ENCODE results near the gene DOCK6.
"Not testable (repeated sequence)": the region's sequence is repeated elsewhere in the genome, so short reads cannot be mapped to it uniquely, and the experiment has no call there.

DOCK6 gene

DNA sequence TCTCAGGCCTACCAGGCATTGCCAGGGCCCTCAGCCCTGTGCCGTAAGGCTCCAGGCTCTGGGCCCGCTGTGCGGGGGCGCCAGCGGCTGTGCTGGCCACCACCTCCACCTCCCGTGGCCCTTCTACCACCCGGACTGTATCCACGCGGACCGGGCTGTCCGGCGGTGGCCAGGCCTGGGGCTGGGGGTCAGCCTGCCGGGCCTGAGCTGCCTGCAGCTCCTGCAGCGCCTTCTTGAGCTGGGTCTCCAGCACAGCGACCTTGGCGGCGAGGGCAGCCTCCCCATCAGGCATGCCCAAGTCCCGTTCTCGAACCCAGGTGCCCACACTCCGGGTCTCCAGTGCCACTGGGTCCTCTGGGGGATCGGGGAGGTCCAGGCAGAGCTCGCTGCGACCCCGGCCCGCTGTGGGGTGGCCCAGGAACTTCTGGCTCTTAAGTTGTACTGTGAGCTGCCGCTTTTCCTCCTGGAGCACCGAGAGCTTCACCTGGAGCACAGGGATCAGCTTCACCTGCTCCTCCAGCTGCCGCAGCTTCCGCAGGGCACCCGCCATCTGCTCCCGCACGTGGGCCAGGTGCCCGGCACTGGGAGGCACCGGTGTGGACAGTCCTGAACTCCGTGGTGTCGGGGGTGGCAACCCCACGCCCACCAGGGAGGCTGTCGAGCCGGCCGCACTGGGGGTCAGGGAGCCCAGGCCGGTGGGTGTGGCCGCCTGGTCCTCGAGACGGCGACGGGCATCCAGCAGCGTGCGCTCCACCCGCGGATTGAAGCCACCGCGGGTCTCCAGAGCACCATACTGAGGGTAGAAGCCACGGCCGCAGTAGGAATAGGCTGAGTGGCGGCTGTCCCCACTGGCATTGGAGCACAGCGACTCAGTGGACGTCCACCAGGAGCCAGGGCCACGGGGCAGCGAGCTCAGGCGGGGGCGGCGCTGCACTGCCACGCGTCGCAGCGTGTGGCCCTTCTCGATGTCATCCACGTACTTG is 69.1 kb downstream of the DOCK6 start:
- Histone ChIP-seq H3K9me3 (ENCODE audit: control insufficient read depth in 1 of 2, low read length in 2 of 2) (no peaks in the 10 kb centered on the region), H3K4me3 (ENCODE audit: low read depth in 1 of 2, low read length in 2 of 2) (peak overlapping the region in 1 of 2 donors; percentile 30), H3K27ac (ENCODE audit: low read length) (no peak overlapping the region), H3K27me3 (ENCODE audit: low read depth, low read length) (no peaks in the 10 kb centered on the region), H3K4me1 (ENCODE audit: control insufficient read depth in 1 of 2, insufficient read depth in 2 of 2, low read length in 2 of 2) (peaks cover 7 to 83% of the 10 kb centered on the region in 2 donors), H3K36me3 (ENCODE audit: control insufficient read depth in 1 of 2, insufficient read depth in 2 of 2, low read length in 2 of 2) (peaks cover 0 to 20% of the 10 kb centered on the region in 2 donors)

DNA sequence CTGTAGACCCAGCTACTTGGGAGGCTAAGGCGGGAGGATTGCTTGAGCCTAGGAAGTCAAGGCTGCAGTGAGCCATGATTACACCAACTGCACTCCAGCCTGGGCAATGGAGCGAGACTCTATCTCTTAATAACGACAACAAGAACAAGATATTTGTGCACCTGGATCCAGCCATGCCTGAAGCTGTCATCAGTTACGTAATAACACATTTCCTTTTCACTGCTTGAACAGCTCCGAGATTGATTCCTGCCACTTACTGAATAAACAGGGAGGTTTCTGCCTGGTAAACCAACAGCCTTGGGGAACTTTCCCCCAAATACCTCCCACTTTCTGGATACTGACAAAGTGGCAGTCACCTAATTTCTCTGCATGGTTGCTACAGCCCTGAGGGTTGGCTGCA is 70.4 kb downstream of the DOCK6 start:
- peak overlapping the region in 1 of 2 donors; percentile 5 for H3K4me3 ChIP-seq (ENCODE audit: low read depth in 1 of 2, low read length in 2 of 2)
- no peaks in the 10 kb centered on the region for H3K9me3 ChIP-seq (ENCODE audit: control insufficient read depth in 1 of 2, low read length in 2 of 2)
- H3K27me3 ChIP-seq (ENCODE audit: low read depth, low read length): no peaks in the 10 kb centered on the region
- peaks cover 0 to 28% of the 10 kb centered on the region in 2 donors for H3K36me3 ChIP-seq (ENCODE audit: control insufficient read depth in 1 of 2, insufficient read depth in 2 of 2, low read length in 2 of 2)
- H3K27ac ChIP-seq (ENCODE audit: low read length): peak overlapping the region; percentile 40
- H3K4me1 ChIP-seq (ENCODE audit: control insufficient read depth in 1 of 2, insufficient read depth in 2 of 2, low read length in 2 of 2): peaks cover 7 to 89% of the 10 kb centered on the region in 2 donors

DNA sequence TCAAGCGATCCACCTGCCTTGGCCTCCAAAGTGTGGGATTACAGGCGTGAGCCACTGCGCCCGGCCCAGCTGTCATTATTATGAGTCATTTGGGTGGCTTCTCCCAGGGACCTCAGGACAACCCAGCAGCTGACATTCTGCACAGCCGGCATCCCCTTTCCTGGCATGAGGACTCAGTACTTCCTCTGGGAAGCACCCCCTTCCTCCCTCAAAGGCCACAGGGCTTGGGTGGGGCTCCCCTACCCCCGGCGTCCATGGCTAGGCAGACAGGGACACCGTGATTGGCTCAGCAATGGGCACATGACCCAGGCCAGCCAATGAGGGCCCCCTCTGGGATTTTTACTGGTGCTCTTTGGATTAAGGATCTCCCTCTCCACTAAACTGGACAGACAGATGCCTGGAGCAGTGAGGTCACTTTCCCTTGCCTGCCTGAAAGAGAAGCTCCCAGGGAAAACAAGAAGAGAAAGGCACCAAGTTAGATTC is 71.0 kb downstream of the DOCK6 start:
- no peaks in the 10 kb centered on the region for H3K9me3 ChIP-seq (ENCODE audit: control insufficient read depth in 1 of 2, low read length in 2 of 2)
- peaks cover 7 to 87% of the 10 kb centered on the region in 2 donors for H3K4me1 ChIP-seq (ENCODE audit: control insufficient read depth in 1 of 2, insufficient read depth in 2 of 2, low read length in 2 of 2)
- H3K27me3 ChIP-seq (ENCODE audit: low read depth, low read length): no peaks in the 10 kb centered on the region
- H3K36me3 ChIP-seq (ENCODE audit: control insufficient read depth in 1 of 2, insufficient read depth in 2 of 2, low read length in 2 of 2): peaks cover 0 to 28% of the 10 kb centered on the region in 2 donors
- H3K4me3 ChIP-seq (ENCODE audit: low read depth in 1 of 2, low read length in 2 of 2): peak overlapping the region in 1 of 2 donors; percentile 5
- peak overlapping the region; percentile 40 for H3K27ac ChIP-seq (ENCODE audit: low read length)

DNA sequence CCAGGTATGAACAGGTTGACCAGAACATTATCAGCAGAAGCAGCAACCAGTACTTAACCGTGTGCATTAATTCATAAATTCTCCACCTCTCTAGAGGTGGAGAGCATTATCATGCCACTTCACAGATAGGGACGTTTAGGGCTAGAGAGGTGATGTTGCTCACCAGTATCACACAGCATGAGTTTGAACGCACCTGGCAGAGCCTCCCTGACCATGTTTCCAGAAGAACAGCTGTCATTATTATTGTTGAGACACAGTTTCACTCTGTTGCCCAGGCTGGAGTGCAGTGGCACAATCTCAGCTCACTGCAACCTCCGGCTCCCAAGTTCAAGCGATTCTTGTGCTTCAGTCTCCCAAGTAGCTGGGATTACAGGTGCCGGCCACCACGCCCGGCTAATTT is 71.8 kb downstream of the DOCK6 start:
- H3K27ac ChIP-seq (ENCODE audit: low read length): no peak overlapping the region
- no peaks in the 10 kb centered on the region for H3K9me3 ChIP-seq (ENCODE audit: control insufficient read depth in 1 of 2, low read length in 2 of 2)
- H3K27me3 ChIP-seq (ENCODE audit: low read depth, low read length): no peaks in the 10 kb centered on the region
- H3K4me1 ChIP-seq (ENCODE audit: control insufficient read depth in 1 of 2, insufficient read depth in 2 of 2, low read length in 2 of 2): peaks cover 7 to 86% of the 10 kb centered on the region in 2 donors
- peaks cover 0 to 33% of the 10 kb centered on the region in 2 donors for H3K36me3 ChIP-seq (ENCODE audit: control insufficient read depth in 1 of 2, insufficient read depth in 2 of 2, low read length in 2 of 2)
- H3K4me3 ChIP-seq (ENCODE audit: low read depth in 1 of 2, low read length in 2 of 2): peak overlapping the region in 1 of 2 donors; percentile 31

DNA sequence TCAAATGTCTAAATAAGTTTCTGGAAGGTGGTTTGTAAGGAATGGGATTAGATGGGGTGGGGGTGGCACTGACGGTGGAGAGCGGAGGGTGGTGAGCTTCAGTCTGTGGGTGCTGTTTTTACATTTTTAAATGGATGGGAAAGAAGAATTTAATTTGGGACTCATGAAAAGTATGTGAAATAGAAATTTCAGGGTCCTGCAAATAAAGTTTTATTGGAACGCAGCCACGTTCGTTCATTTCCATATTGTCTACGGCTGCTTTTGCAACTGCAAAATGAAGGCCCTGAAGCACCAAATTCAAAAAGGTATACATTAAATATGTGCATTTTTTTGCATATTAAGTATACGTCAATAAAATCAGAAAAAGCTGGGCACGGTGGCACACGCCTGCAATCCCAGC is 74.9 kb downstream of the DOCK6 start:
- Histone ChIP-seq H3K36me3 (ENCODE audit: control insufficient read depth in 1 of 2, insufficient read depth in 2 of 2, low read length in 2 of 2) (peaks cover 0 to 29% of the 10 kb centered on the region in 2 donors), H3K27me3 (ENCODE audit: low read depth, low read length) (no peaks in the 10 kb centered on the region), H3K9me3 (ENCODE audit: control insufficient read depth in 1 of 2, low read length in 2 of 2) (no peaks in the 10 kb centered on the region), H3K4me1 (ENCODE audit: control insufficient read depth in 1 of 2, insufficient read depth in 2 of 2, low read length in 2 of 2) (peaks cover 5 to 63% of the 10 kb centered on the region in 2 donors), H3K27ac (ENCODE audit: low read length) (no peak overlapping the region), H3K4me3 (ENCODE audit: low read depth in 1 of 2, low read length in 2 of 2) (no peak overlapping the region)

DNA sequence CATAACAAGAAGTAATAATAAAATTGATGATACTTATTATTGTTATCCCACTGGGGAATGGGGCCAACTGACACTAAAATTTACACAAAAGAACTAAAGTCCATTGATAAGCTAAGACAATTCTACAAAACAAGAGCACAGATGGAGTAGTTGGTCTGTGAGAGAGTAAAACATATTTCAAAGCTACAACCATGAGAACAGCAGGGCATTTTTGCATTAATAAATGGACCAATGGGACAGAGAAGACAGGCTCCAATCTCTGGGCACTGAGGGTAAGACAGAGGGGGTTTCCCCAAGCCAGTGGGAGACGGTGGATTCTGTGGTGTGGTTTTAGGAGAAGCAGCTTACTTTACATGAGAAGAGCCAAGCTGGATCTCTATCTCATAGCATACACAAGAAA is 79.3 kb downstream of the DOCK6 start:
- H3K4me3 ChIP-seq (ENCODE audit: low read depth in 1 of 2, low read length in 2 of 2): no peak overlapping the region
- no peaks in the 10 kb centered on the region for H3K27me3 ChIP-seq (ENCODE audit: low read depth, low read length)
- H3K9me3 ChIP-seq (ENCODE audit: control insufficient read depth in 1 of 2, low read length in 2 of 2): no peaks in the 10 kb centered on the region
- peaks cover 6 to 29% of the 10 kb centered on the region in 2 donors for H3K36me3 ChIP-seq (ENCODE audit: control insufficient read depth in 1 of 2, insufficient read depth in 2 of 2, low read length in 2 of 2)
- no peak overlapping the region for H3K27ac ChIP-seq (ENCODE audit: low read length)
- H3K4me1 ChIP-seq (ENCODE audit: control insufficient read depth in 1 of 2, insufficient read depth in 2 of 2, low read length in 2 of 2): peaks cover 7 to 36% of the 10 kb centered on the region in 2 donors

DNA sequence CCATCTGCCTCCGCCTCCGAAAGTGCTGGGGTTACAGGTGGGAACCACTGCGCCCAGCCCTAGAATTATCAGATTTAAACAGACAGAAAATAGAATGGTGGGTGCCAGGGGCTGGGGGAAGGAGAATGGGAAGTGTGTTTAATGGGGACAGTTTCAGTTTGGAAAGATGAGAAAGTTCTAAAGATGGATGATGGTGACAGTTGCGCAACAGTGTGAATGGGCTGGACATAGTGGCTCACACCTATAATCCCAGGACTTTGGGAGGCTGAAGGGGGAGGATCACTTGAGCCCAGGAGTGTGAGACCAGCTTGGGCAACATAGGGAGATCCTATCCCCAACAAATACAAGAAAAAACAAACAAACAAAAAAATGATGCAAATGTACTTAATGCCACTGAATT is 80.8 kb downstream of the DOCK6 start:
- H3K36me3 ChIP-seq (ENCODE audit: control insufficient read depth in 1 of 2, insufficient read depth in 2 of 2, low read length in 2 of 2): peaks cover 16 to 37% of the 10 kb centered on the region in 2 donors

DNA sequence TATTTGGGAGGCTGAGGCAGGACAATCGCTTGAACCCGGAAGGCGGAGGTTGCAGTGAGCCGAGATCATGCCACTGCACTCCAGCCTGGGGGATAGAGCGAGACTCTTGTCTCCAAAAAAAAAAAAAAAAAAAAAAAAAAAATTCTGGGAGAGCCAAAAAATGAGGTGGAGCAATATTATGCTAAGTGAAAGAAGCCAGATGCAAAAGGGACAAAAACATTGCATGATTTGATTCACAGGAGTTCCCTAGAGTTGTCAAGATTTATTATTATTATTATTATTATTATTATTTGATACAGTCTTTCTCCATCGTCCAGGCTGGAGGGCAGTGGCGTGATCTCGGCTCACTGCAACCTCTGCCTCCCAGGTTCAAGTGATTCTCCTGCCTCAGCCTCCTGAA is 81.3 kb downstream of the DOCK6 start:
- H3K27me3 ChIP-seq (ENCODE audit: low read depth, low read length); H3K9me3 ChIP-seq (ENCODE audit: control insufficient read depth in 1 of 2, low read length in 2 of 2); H3K27ac ChIP-seq (ENCODE audit: low read length): not testable (repeated sequence)
- Histone ChIP-seq H3K4me1 (ENCODE audit: control insufficient read depth in 1 of 2, insufficient read depth in 2 of 2, low read length in 2 of 2) (peaks cover 7 to 26% of the 10 kb centered on the region in 2 donors), H3K36me3 (ENCODE audit: control insufficient read depth in 1 of 2, insufficient read depth in 2 of 2, low read length in 2 of 2) (peaks cover 21 to 42% of the 10 kb centered on the region in 2 donors), H3K4me3 (ENCODE audit: low read depth in 1 of 2, low read length in 2 of 2) (peak overlapping the region in 1 of 2 donors; percentile 17)

More for the DNA sequence above, 80.8 kb downstream of the DOCK6 start:
- H3K27ac ChIP-seq (ENCODE audit: low read length): no peak overlapping the region
- H3K9me3 ChIP-seq (ENCODE audit: control insufficient read depth in 1 of 2, low read length in 2 of 2): no peaks in the 10 kb centered on the region
- H3K4me3 ChIP-seq (ENCODE audit: low read depth in 1 of 2, low read length in 2 of 2): no peak overlapping the region
- peaks cover 7 to 26% of the 10 kb centered on the region in 2 donors for H3K4me1 ChIP-seq (ENCODE audit: control insufficient read depth in 1 of 2, insufficient read depth in 2 of 2, low read length in 2 of 2)
- no peaks in the 10 kb centered on the region for H3K27me3 ChIP-seq (ENCODE audit: low read depth, low read length)

DNA sequence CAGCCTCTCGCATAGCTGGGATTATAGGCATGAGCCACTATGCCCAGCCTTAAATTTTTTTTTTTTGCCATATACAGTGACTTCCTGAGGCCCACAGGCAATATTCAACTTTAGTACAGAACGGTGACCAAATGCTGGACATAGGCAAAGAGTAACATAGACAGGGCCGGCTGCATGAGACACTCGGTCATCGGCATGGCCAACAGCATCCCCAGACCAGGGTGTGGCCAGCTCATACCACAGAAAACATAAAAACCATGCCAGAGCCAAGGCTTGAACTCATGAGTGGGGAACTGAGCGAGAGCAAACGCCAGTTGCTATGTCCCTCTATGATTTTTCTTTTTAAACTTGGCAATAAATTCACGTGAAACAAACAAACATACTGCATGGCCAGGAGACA is 82.0 kb downstream of the DOCK6 start:
- Histone ChIP-seq H3K4me3 (ENCODE audit: low read depth in 1 of 2, low read length in 2 of 2) (peak overlapping the region in 1 of 2 donors; percentile 17), H3K36me3 (ENCODE audit: control insufficient read depth in 1 of 2, insufficient read depth in 2 of 2, low read length in 2 of 2) (peaks cover 26 to 42% of the 10 kb centered on the region in 2 donors), H3K9me3 (ENCODE audit: control insufficient read depth in 1 of 2, low read length in 2 of 2) (no peaks in the 10 kb centered on the region), H3K27me3 (ENCODE audit: low read depth, low read length) (no peaks in the 10 kb centered on the region), H3K4me1 (ENCODE audit: control insufficient read depth in 1 of 2, insufficient read depth in 2 of 2, low read length in 2 of 2) (peaks cover 7 to 21% of the 10 kb centered on the region in 2 donors), H3K27ac (ENCODE audit: low read length) (no peak overlapping the region)

DNA sequence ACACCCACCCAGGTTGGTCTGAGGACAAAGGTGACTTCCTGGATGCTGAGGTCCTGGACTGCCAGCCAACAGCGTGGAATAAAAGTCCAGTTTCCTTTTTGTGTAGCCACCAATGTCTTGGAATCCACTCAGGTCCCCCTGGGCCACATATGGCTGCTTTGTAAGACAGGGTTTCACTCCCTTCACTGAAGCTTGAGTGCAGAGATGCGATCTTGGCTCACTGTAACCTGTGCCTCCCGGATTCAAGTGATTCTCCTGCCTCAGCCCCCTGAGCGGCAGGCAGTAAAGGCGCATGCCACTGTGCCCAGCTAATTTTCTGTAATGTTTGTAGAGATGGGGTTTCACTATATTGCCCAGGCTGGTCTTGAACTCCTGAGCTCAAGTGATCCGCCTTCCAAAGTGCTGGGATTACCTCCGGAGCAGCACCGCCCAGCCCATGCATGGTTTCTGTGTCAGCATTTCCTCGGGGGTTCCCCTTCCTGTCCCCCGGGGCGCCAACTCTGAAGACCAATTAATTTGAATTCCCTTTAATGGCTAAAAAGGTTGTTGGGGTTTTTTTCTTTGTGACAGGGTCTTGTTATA is 82.5 kb downstream of the DOCK6 start:
- Histone ChIP-seq H3K9me3 (ENCODE audit: control insufficient read depth in 1 of 2, low read length in 2 of 2) (no peaks in the 10 kb centered on the region), H3K36me3 (ENCODE audit: control insufficient read depth in 1 of 2, insufficient read depth in 2 of 2, low read length in 2 of 2) (peaks cover 27 to 44% of the 10 kb centered on the region in 2 donors), H3K4me3 (ENCODE audit: low read depth in 1 of 2, low read length in 2 of 2) (peak overlapping the region in 1 of 2 donors; percentile 17), H3K27me3 (ENCODE audit: low read depth, low read length) (no peaks in the 10 kb centered on the region), H3K4me1 (ENCODE audit: control insufficient read depth in 1 of 2, insufficient read depth in 2 of 2, low read length in 2 of 2) (peaks cover 7 to 18% of the 10 kb centered on the region in 2 donors), H3K27ac (ENCODE audit: low read length) (peak overlapping the region; percentile 39)

DNA sequence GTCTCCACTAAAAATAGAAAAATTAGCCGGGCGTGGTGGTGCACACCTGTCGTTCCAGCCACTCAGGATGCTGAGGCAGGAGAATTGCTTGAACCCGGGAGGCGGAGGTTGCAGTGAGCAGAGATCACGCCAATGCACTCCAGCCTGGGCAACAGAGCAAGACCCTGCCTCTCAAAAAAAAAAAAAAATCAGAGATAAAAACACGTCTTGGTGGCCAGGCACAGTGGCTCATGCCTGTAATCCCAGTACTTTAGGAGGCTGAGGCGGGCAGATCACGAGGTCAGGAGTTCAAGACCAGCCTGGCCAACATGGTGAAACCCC is 83.2 kb downstream of the DOCK6 start:
- Histone ChIP-seq H3K36me3 (ENCODE audit: control insufficient read depth in 1 of 2, insufficient read depth in 2 of 2, low read length in 2 of 2) (peaks cover 33 to 51% of the 10 kb centered on the region in 2 donors), H3K4me1 (ENCODE audit: control insufficient read depth in 1 of 2, insufficient read depth in 2 of 2, low read length in 2 of 2) (peaks cover 7 to 15% of the 10 kb centered on the region in 2 donors)
- H3K27me3 ChIP-seq (ENCODE audit: low read depth, low read length); H3K27ac ChIP-seq (ENCODE audit: low read length); H3K9me3 ChIP-seq (ENCODE audit: control insufficient read depth in 1 of 2, low read length in 2 of 2); H3K4me3 ChIP-seq (ENCODE audit: low read depth in 1 of 2, low read length in 2 of 2): not testable (repeated sequence)
